Globus pallidus (tissue), 1 donor: ENCODE results near the gene CDH24.

Experiments
- DNase-seq: peaks from one replicate; pipeline ENCODE4 v3.0.0-alpha.2; 2015; ENCODE audit warnings: low spot score

The CDH24 gene

DNA sequence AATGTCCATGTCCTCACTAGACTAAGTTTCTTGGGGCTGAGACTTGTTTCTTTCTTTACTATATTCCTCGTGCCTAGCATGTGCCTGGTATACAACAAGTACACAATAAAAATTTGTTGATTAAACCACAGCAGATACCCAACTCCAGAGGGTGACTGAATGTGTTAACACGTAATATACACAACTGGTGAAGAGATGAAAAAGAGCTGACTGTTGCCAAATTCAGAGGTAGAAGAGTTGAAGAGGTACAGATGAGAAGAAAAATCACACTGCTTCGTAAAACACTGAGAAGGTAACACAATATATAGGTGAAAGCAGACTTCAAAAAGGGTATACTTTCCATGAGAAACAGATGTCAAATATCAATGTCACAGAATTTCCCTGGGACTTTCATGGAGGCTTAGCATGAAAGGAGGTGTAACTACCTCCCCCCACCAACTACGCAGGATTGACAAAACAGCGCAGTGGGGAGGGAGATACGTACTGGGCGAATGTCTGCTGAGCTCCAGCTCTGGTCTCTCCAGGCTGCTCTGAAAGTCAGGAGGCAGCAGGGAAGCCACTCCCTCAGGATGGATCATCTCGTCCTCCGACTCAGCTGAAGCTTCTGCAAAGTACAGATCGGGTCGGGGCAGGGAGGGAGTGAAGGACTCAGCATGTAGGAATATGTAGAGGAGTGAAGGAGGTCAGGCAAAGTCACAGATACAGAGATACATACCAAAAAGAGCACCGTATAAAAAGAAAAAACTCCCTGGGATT is 32.4 kb upstream of the CDH24 start:
- no peak for DNase-seq

DNA sequence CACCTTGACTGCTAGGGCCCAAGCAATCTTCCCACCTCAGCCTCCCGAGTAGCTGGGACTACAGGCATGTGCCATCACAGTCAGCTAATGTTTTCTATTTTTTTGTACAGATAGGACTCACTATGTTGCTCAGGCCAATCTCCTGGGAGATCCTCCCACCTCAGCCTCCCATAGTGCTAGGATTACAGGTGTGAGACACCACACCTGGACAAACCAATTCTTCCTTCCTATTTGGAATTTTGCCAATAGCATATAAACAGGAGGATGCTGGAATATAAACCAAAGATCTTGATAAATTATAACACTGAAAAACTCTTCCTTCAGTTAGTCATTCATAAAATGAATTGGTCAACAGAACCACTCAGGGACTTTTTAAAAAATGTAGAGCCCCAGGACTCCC is 29.2 kb upstream of the CDH24 start:
- DNase-seq: no peak

DNA sequence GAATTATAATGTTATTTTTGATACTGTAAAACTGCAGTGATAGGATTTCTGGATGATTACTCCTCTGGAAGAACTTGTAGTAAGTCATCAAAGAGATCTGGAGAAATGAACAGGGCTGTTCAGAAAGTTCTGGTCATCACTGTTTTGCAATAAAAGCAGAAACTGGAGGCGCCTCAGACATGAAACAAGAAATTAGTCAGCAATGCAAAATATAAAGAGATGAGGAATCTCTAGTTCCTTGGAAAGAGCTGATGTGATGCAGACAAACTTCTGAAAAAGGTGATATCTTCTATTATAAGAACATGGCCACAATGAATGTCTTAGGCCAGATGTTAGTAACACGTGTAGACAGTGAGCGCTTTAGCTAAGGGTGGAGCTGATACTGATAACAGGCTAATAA is 28.1 kb upstream of the CDH24 start:
- DNase-seq: no peak

DNA sequence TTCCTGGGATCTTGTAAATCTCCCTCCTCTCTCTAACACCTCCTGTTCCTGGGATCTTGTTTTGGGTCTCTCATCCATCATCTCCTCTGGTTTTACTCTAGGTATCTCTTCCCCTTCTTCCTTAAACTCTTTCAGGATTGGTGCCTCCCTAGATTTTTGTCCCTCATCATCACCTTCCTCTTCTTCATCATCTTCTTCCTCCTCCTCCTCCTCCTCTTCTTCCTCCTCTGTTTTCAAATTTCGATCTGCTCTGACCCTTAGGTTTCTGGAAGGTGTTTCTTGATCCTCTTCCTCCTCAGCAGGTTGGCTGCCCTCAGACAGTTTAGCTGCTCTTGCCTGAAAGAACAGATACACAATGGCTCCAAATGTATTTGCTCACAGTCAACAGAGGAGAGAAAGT is 23.2 kb upstream of the CDH24 start:
- no peak for DNase-seq

DNA sequence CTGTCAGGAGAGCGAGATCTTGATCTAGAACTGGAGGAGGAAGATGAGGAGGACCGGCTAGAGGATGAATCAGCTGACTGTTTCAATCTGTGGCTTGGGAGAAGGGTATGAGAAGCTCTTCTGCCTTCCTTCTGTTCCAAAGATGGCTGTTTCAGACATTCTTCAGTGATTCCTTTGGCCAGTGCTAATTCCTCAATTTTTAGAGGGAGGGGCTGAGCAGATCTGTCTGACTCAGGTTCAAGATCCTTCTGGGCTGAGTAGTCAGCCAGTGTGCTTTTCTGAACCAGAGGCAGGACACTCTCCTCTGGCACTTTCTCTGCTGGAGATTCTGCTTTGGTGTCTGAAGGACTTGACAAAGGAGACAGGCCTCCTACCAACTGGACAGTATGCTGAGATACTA is 22.4 kb upstream of the CDH24 start:
- DNase-seq: no peak

GRCh38 chr14:23078692-23079116 is 21.4 kb upstream of the CDH24 start:
- DNase-seq: peak; percentile 50

DNA sequence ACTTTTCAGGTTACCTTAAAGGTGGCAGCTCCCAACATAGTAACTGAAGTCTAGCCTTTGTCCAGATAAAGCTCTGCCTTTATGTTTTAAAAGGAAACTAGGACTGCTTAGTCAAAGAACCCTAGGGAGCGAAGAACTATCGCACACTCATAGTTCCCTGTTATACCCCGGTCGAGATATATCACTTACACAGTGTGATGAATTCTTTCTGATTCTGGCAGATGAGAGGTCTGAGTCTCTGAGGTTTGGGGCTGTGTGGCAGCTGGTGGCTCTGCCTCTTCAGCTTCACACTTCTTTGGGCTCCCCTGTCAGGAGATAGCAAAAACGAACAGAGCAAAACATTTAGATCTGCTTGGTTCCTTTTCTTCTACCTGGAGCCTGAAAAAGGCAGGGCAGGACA is 20.6 kb upstream of the CDH24 start:
- DNase-seq: no peak

DNA sequence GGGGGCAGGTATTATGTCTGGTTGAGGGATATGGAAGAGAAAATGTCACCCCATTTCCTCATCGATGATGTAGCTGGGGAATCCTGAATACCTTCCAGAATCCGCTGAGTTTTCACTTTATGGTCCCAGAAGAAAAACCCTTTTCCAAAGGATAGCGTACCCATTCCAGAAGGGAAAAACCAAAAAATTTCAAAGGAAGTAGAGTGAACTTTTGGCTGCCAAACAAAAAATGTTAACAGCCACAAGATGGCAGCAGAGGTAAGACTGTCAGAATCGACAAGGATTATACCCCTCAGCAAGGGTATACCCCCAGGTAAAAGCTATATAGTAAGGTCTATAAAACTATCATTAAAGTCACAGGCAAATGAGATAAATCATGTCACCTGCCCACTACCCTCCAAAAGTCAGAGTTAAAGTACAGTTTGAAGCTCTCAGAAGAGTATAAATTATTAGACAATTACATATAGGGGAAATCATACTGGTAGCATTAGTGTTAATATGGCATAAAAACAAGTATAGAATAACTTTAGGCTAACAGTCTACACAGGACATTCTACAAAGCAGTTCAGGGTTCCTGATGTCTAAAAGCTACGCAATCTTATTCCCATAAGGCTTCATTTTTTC is 19.6 kb upstream of the CDH24 start:
- DNase-seq: no peak

DNA sequence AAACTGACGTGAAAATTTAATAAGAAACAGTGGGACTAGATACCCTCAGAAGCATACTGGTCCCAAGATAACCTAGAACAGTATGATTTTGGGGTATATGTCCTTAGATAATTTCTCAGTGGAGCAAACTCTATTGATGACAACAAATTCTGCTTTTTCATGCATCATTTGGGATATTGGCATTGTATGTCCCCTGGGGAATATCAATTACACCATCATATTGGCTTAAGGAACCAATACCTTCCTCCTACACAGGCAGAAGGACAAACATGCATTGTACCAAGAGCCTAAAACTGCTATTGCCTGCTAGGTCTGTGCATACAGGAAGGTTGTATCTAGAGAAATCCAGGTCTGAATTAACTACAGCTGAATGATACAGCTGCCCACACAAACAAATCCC is 17.6 kb upstream of the CDH24 start:
- DNase-seq: no peak

DNA sequence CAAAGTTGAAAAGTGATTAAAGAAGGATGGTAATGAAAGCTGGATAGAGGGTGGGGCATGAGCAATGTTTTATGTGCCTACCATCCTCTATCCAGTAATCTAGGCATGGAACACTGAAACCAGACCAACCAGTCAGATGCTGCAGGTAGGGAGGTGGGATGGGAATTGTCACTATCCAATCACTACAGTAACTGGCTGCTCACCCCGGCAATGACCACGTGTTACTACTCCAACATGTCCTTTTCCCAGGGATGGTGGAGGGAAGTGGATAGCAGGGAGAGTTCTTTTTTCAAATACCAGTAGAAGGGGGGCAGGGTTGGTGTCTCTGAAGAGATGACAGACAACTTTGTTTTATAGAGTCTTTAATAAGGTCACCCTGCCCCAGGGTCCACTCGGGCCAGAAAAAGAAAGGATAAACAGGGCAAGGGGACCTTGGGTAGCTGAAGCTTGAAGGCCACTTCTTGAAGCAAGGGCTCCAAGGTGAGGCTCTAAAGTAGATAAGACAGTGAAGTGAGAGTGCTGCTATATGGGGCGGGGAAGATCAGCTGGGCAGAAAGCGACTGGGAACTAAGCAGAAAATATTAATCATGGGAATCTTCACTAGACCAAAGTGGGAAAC is 14.7 kb upstream of the CDH24 start:
- no peak for DNase-seq

DNA sequence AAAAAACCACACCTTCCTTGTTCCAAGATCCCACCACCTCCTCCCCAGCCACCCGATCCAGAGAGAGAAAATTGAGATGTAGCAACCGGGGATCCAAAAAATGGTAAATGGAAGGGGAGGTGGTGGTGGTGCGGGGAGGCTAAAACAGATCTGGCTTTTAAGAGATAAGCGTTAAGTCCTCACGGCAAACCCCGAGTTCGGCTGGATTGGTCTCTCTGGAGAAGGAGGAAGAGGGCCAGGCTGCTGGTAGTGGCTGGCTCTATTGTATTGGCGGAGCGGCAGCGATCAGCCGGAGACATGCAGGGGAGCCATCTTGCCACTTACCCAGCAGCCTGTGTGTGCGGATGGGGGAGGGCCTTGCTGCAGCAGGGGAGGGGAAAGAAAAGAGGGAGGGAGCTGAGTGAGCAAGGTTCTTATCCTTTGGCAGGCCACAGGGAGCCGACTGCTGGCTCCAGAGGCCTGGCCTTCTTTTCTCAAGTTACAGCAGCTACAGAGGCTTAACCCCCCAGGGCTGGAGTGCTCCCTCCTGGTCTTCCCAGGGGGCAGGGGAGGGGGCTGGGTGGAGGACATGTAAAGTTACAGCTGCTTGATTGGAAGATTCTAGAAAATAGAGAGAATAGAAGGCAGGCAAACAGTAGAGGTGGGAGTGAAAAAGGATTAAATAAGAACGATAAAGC is 14.1 kb upstream of the CDH24 start:
- peak; percentile 89 for DNase-seq

GRCh38 chr14:23070262-23071129 is 13.2 kb upstream of the CDH24 start:
- DNase-seq: no peak

DNA sequence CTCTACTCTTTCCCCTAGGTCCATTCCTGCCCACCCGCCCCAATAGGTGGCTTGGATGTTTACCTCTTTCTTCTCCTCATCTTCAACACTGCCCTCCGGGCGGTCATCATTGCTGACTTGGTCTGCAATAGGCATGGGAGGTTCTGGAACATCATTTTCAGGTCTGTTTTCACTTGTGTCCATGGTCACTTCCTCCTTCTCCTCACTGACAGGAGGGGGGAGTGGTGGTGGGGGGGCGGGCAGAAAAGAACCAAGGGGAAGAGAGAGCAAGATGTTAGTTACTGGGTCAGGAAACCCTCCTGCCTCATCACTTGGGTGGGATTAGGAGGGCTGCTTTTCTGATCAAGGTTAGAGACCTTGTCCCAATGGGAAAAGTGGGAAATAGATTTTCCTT is 12.1 kb upstream of the CDH24 start:
- no peak for DNase-seq

DNA sequence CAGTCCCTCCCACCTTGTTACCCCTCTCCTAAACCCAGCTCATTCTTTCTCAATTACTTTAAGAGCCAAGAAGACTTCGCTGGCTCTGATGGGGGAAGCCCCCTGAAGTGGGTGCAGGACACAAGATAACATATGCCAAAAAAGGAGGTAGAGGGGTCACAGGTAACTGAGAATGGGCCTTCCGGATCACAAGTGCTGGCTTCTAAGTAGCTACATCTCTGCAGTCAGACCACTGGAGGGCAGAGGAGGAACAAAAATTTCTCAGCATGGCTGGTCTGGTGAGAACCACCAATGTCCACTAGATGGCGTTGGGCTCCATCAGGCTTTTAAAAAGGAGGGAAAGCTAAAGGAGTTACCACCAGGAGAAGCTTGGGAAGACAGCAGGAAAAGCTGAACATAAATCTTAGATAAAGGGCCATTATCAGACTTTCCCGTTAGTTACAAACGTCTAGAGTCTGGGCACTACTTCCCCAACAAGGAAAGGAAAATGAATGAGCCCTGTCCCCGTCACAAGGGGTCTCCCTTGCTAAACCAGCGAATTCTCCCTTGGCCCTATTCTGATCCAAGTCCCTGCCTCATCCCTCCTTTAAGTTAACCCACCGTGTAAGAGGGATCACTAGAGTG is 11.6 kb upstream of the CDH24 start:
- DNase-seq: peak; percentile 91

DNA sequence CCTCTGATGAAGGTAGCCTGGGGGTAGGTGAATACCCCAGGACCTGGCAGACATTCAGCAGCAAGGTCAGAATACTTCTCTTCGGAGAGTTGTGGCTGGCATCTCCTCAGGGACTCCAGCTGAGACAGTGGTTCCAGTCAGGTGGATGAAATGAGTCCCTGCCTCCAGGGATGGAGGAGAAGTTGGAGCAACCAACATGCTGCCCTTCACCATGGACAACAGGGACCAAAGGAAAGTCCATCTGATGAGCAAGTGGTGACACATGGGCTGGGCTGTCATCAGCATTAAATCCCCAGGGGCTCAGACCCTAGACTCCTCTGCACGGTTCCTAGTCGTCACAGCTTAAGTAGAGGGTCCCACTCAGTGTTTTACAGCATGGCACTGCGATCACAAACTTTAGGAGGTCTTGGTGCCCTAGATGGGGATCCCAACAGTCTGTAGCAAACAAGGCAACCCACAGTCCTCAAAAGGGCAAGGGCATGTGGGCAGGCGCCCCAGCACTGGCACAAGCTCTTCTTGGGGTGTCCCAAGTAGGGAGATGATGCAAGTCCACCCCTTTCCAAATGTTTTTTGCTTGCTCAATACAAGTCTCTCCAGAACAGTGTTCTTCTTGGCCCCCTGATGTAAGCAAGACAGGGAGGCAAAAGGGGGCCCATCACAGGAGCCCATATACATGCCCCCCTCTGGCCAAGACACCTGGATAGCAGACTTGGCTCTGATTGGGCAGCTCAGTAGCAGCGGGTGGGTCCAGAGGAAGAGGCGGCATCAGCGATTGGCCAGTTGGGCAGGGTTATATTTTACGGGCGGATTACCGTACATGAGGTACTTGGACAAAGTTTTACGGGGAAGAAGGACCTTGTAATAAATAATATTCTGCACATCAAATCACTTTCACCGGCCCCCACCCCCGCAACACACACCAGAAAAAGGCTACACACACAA is 10.8 kb upstream of the CDH24 start:
- no peak for DNase-seq

- no peak for DNase-seq
Observed at GRCh38 chr14:23066855-23067744, 9.8 kb upstream of the CDH24 start.

GRCh38 chr14:23066368-23066767 is 9.0 kb upstream of the CDH24 start:
- DNase-seq: no peak

- no peak for DNase-seq
Observed at GRCh38 chr14:23063601-23064000, 6.3 kb upstream of the CDH24 start.

- no peak for DNase-seq
Observed at GRCh38 chr14:23062002-23062401, 4.7 kb upstream of the CDH24 start.
